Peyer's patch (tissue), 4 donors: ENCODE measurements around the gene DUSP7. TPM values are rescaled to one million over a fixed set of nuclear protein-coding genes. Genes with fewer than 3 reads are reported as not detected.

Experiments used
- DNase-seq, 3 donors: peaks; one replicate each; pipeline ENCODE4 v3.0.0-alpha.2; 2017 to 2019
- H3K27ac ChIP-seq, 4 donors: fragments of 200-600 bp; sonication (generic); one replicate each; pipeline ENCODE4 v1.5.1; 2016 to 2019
- H3K27me3 ChIP-seq, 2 donors: fragments of 200-600 bp; sonication (generic); one replicate each; pipeline ENCODE4 v1.5.1; 2019
- H3K36me3 ChIP-seq, 3 donors: fragments of 200-600 bp; sonication (generic); one replicate each; pipeline ENCODE4 v1.5.1; 2016 to 2019
- H3K4me1 ChIP-seq, 4 donors: fragments of 200-600 bp; sonication (generic); one replicate each; pipeline ENCODE4 v1.5.1; 2016 to 2019
- H3K4me3 ChIP-seq, 4 donors: fragments of 200-600 bp; sonication (generic); 1 replicate in 3 of 4; 2 replicates in 1 of 4; pipeline ENCODE4 v1.5.1; 2016 to 2019; ENCODE audit warnings: mild to moderate bottlenecking in 1 of 4
- H3K9me3 ChIP-seq, 4 donors: fragments of 200-600 bp; sonication (generic); one replicate each; pipeline ENCODE4 v1.5.1; 2016 to 2019; ENCODE audit warnings: mild to moderate bottlenecking in 1 of 4
- CTCF ChIP-seq, 6 experiments: fragments of 450-650 bp in 4 of 6; fragments of 200-600 bp in 2 of 6; sonication (generic) in 1 of 6; IDR thresholded peaks; one replicate each; pipeline ENCODE4 v1.5.1; 2017 to 2019; ENCODE audit warnings: antibody characterized with exemption in 6 of 6, mild to moderate bottlenecking in 3 of 6, moderate library complexity in 1 of 6
- POLR2A ChIP-seq, 2 donors: fragments of 450-650 bp; IDR thresholded peaks; one replicate each; pipeline ENCODE4 v1.5.1; 2017; ENCODE audit warnings: antibody characterized with exemption in 2 of 2, mild to moderate bottlenecking in 2 of 2, moderate library complexity in 2 of 2
- total RNA-seq, 4 donors: library from RNA; depleted of rRNA; stranded (reverse); fragments of >200 nt; gene quantifications; one replicate each; pipeline ENCODE4 v1.1.0, GENCODE V29; 2016

The DUSP7 gene
- total RNA-seq, 4 donors from 2014 or later = 3.3 to 7.1 (median 6.0) TPM

GRCh38 chr3:52052831-52053306, 3.5 kb downstream of the DUSP7 start:
- Histone ChIP-seq H3K4me1 (peaks cover 3 to 48% (median 39%) of the 10 kb centered on the region in 4 donors), H3K9me3 (no peaks in the 10 kb centered on the region), H3K36me3 (peaks cover 0 to 27% (median 0%) of the 10 kb centered on the region in 3 donors), H3K27ac (peak overlapping the region; percentile 36 to 85 (median 74)), H3K4me3 (peak overlapping the region in 3 of 4 donors; percentile 27 to 30 (median 29)), H3K27me3 (no peaks in the 10 kb centered on the region)
- peak in 1 of 6 experiments; percentile 17 for TF ChIP-seq CTCF (IDR thresholded peaks at IDR 0.05)
- TF ChIP-seq POLR2A (IDR thresholded peaks at IDR 0.05) = no peak
- peak; percentile 66 to 93 (median 84) for DNase-seq

GRCh38 chr3:52051444-52051843, 4.9 kb downstream of the DUSP7 start:
- H3K4me3 ChIP-seq = no peak overlapping the region
- H3K27ac ChIP-seq = peak overlapping the region in 3 of 4 donors; percentile 69 to 85 (median 80)
- H3K4me1 ChIP-seq = peaks cover 3 to 47% (median 38%) of the 10 kb centered on the region in 4 donors
- DNase-seq = no peak
- H3K27me3 ChIP-seq = no peaks in the 10 kb centered on the region
- H3K9me3 ChIP-seq = no peaks in the 10 kb centered on the region
- H3K36me3 ChIP-seq = peaks cover 0 to 27% (median 0%) of the 10 kb centered on the region in 3 donors
- TF ChIP-seq CTCF (IDR thresholded peaks at IDR 0.05) (no peak), POLR2A (IDR thresholded peaks at IDR 0.05) (no peak)

- peaks cover 0 to 27% (median 0%) of the 10 kb centered on the region in 3 donors for H3K36me3 ChIP-seq
- TF ChIP-seq CTCF (IDR thresholded peaks at IDR 0.05) (no peak), POLR2A (IDR thresholded peaks at IDR 0.05) (no peak)
- DNase-seq = no peak
- H3K4me1 ChIP-seq = peaks cover 3 to 46% (median 37%) of the 10 kb centered on the region in 4 donors
- H3K4me3 ChIP-seq = no peak overlapping the region
- no peak overlapping the region for H3K27ac ChIP-seq
- no peaks in the 10 kb centered on the region for H3K9me3 ChIP-seq
- no peaks in the 10 kb centered on the region for H3K27me3 ChIP-seq
Measured at GRCh38 chr3:52050571-52050970, 5.8 kb downstream of the DUSP7 start.

- no peak for TF ChIP-seq CTCF (IDR thresholded peaks at IDR 0.05)
- TF ChIP-seq POLR2A (IDR thresholded peaks at IDR 0.05) = no peak
- no peak overlapping the region for H3K27ac ChIP-seq
- H3K4me3 ChIP-seq = no peak overlapping the region
- no peaks in the 10 kb centered on the region for H3K9me3 ChIP-seq
- H3K27me3 ChIP-seq = no peaks in the 10 kb centered on the region
- H3K36me3 ChIP-seq = peaks cover 0 to 27% (median 0%) of the 10 kb centered on the region in 3 donors
- DNase-seq = no peak
- peaks cover 3 to 35% (median 29%) of the 10 kb centered on the region in 4 donors for H3K4me1 ChIP-seq
Measured at GRCh38 chr3:52049503-52049902, 6.9 kb downstream of the DUSP7 start.

- TF ChIP-seq CTCF (IDR thresholded peaks at IDR 0.05) (no peak), POLR2A (IDR thresholded peaks at IDR 0.05) (no peak)
- Histone ChIP-seq H3K27ac (no peak overlapping the region), H3K4me1 (peaks cover 3 to 15% (median 12%) of the 10 kb centered on the region in 4 donors), H3K9me3 (no peaks in the 10 kb centered on the region), H3K4me3 (no peak overlapping the region), H3K36me3 (peaks cover 0 to 21% (median 0%) of the 10 kb centered on the region in 3 donors), H3K27me3 (no peaks in the 10 kb centered on the region)
- DNase-seq = no peak
Measured at GRCh38 chr3:52047295-52047960, 8.9 kb downstream of the DUSP7 start.
